ENCODE results near the gene SGCB.

DNA sequence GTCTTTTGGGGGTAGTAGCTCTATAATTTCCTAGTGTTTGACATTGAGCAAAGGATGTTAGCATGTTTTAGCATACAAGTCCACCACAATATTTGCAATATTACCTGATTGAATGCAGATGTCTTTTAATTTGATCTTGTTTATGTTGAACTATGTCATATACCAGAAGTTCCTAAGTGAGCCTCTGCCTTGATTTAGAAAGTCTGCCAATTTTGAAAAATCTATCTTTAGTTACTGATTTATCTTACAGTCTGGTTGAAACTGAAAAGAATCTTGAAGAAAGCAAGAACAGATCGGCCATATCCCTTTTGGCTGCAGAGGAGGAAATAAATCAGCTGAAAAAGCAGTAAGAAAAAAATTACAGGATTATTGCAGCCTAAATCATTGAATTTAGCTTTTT, 31.5 kb upstream of the SGCB start:
- TF ChIP-seq EZH2 (IDR thresholded peaks at IDR 0.05; ENCODE audit: low read length, unreplicated experiment) (no peak), EZH2phosphoT487 (IDR thresholded peaks at IDR 0.05; ENCODE audit: borderline replicate concordance, low read length) (no peak)
- TF ChIP-seq, protein P1, sequence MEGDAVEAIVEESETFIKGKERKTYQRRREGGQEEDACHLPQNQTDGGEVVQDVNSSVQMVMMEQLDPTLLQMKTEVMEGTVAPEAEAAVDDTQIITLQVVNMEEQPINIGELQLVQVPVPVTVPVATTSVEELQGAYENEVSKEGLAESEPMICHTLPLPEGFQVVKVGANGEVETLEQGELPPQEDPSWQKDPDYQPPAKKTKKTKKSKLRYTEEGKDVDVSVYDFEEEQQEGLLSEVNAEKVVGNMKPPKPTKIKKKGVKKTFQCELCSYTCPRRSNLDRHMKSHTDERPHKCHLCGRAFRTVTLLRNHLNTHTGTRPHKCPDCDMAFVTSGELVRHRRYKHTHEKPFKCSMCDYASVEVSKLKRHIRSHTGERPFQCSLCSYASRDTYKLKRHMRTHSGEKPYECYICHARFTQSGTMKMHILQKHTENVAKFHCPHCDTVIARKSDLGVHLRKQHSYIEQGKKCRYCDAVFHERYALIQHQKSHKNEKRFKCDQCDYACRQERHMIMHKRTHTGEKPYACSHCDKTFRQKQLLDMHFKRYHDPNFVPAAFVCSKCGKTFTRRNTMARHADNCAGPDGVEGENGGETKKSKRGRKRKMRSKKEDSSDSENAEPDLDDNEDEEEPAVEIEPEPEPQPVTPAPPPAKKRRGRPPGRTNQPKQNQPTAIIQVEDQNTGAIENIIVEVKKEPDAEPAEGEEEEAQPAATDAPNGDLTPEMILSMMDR (conservative IDR thresholded peaks at IDR 0.05; ENCODE audit: low read depth, low read length): no peak

All from PC-3 (cell line).